Ovary (tissue), 3 donors: ENCODE data around the gene ANKRD33.

ENCODE experiments used
- CTCF ChIP-seq, 3 donors: fragments of 450-650 bp in 2 of 3; fragments of 200-600 bp in 1 of 3; IDR thresholded peaks; one replicate each; pipeline versions ENCODE4 v1.5.1 to v1.8.0; 2016 to 2022; ENCODE audit warnings: antibody characterized with exemption in 3 of 3, mild to moderate bottlenecking in 1 of 3
- EP300 ChIP-seq: sonication (generic); formaldehyde crosslinking; IDR thresholded peaks from one replicate; pipeline ENCODE4 v1.6.1; 2017; ENCODE audit warnings: antibody characterized with exemption
- POLR2A ChIP-seq: fragments of 450-650 bp; IDR thresholded peaks from one replicate; pipeline ENCODE4 v1.6.1; 2017; ENCODE audit warnings: antibody characterized with exemption, mild to moderate bottlenecking, moderate library complexity
- donor health status: DM: no; HTN: no; CAD: no.

DNA sequence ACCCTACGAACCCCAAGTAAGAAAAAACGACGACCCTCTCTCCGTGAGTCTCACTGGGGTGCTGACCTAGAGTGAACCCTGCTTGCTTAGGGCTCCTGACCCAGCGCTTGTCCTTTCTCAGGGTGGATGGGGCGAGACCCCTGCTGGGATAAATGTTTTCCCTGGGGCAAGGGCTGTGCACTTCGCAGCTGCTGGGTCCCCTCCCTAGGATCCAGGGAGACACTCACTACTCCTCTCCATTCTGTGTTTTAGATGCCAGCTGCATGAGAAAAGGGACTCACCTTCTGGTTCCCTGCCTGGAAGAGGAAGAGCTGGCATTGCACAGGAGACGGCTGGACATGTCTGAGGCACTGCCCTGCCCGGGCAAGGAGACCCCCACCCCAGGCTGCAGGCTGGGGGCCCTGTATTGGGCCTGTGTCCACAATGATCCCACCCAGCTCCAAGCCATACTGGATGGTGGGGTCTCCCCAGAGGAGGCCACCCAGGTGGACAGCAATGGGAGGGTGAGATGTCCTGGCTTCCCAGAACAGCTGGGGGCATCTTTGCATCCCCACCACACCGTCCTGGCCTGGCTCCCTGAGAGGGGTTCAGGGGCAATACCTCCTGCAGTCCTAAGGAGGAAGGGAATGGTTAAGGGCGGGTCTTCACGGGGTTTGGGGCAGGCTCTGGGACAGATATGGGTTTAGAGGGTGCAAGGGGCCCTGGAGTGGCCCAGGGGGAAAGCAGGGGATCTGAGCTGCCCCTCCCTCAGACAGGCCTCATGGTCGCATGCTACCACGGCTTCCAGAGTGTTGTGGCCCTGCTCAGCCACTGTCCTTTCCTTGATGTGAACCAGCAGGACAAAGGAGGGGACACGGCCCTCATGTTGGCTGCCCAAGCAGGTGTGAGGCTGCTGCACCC is 663 bp downstream of the ANKRD33 start:
- TF ChIP-seq CTCF (IDR thresholded peaks at IDR 0.05) (no peak), POLR2A (no peak), EP300 (no peak)
